HepG2 (cell line): Measurements from ENCODE around the gene TTC8. TPM values are rescaled to one million over a fixed set of nuclear protein-coding genes. Genes with fewer than 3 reads are reported as not detected.
A peak's percentile ranks its signal among the peaks of the same experiment; 100 is the strongest.

Source experiments
- CEBPB ChIP-seq: IDR thresholded peaks from 2 replicates; pipeline ENCODE4 v1.6.1; 2011; ENCODE audit warnings: low read depth, low read length, improper control_type of control experiment, borderline replicate concordance
- CERS6 ChIP-seq: sonication (generic); formaldehyde crosslinking; IDR thresholded peaks from 2 replicates; pipeline ENCODE4 v1.5.0; 2020; ENCODE audit warnings: missing genetic modification reagents
- FIP1L1 ChIP-seq: fragments of 200-400 bp; formaldehyde crosslinking; IDR thresholded peaks from 2 replicates; pipeline ENCODE4 v1.6.1; 2018; ENCODE audit warnings: low read depth, mild to moderate bottlenecking, low read length, moderate library complexity, borderline replicate concordance; ENCODE audit not compliant: insufficient read depth
- GRHL1 ChIP-seq: sonication (generic); formaldehyde crosslinking; conservative IDR thresholded peaks from 2 replicates; pipeline ENCODE4 v1.8.0; 2022; ENCODE audit warnings: missing genetic modification reagents
- HNF1A ChIP-seq, 2 experiments: sonication (generic) in 1 of 2; formaldehyde crosslinking in 1 of 2; IDR thresholded peaks; 2 replicates each; pipeline versions ENCODE4 v1.4.0 to v1.6.1; 2016 to 2020; ENCODE audit warnings: borderline replicate concordance in 1 of 2, low read depth in 1 of 2, mild to moderate bottlenecking in 1 of 2, missing genetic modification reagents in 1 of 2
- HOXA7 ChIP-seq: sonication (generic); formaldehyde crosslinking; IDR thresholded peaks from 2 replicates; pipeline ENCODE4 v1.8.1; 2022; ENCODE audit warnings: mild to moderate bottlenecking, missing genetic modification reagents, moderate library complexity
- IKZF5 ChIP-seq: IDR thresholded peaks from 2 replicates; pipeline ENCODE4 v1.6.1; 2018; ENCODE audit warnings: missing genetic modification reagents, mild to moderate bottlenecking, missing compliant biosample characterization
- LBX2 ChIP-seq: sonication (generic); formaldehyde crosslinking; IDR thresholded peaks from 2 replicates; pipeline ENCODE4 v1.5.0; 2020; ENCODE audit warnings: missing genetic modification reagents, mild to moderate bottlenecking, borderline replicate concordance
- NCOA2 ChIP-seq: sonication (generic); formaldehyde crosslinking; IDR thresholded peaks from 2 replicates; pipeline ENCODE4 v1.8.0; 2022; ENCODE audit warnings: inconsistent platforms
- THAP8 ChIP-seq: sonication (generic); formaldehyde crosslinking; IDR thresholded peaks from 2 replicates; pipeline ENCODE4 v1.5.1; 2020; ENCODE audit warnings: missing genetic modification reagents, mild to moderate bottlenecking, borderline replicate concordance
- ZNF543 ChIP-seq: sonication (generic); formaldehyde crosslinking; IDR thresholded peaks from 2 replicates; pipeline ENCODE4 v1.4.0; 2020; ENCODE audit warnings: mild to moderate bottlenecking, missing genetic modification reagents
- ZNF644 ChIP-seq: IDR thresholded peaks from 2 replicates; pipeline ENCODE4 v1.6.1; 2016; ENCODE audit warnings: low read depth
- ZNF800 ChIP-seq: sonication (generic); formaldehyde crosslinking; IDR thresholded peaks from 2 replicates; pipeline ENCODE4 v1.4.0; 2020; ENCODE audit warnings: missing genetic modification reagents
- ZSCAN25 ChIP-seq: sonication (generic); formaldehyde crosslinking; IDR thresholded peaks from 2 replicates; pipeline ENCODE4 v1.8.0; 2022; ENCODE audit warnings: mild to moderate bottlenecking, missing genetic modification reagents
- ZSCAN29 ChIP-seq: sonication (generic); formaldehyde crosslinking; conservative IDR thresholded peaks from 2 replicates; pipeline ENCODE4 v1.4.0; 2020; ENCODE audit warnings: mild to moderate bottlenecking, missing genetic modification reagents
- polyA plus RNA-seq, 8 experiments: library from polyadenylated mRNA; depleted of rRNA in 3 of 8; stranded (reverse) in 7 of 8; unstranded in 1 of 8; fragments of >200 nt; fragmentation: Illumina TruSeq in 4 of 8; extraction: Trizol in 4 of 8; gene quantifications; 2 replicates each; pipeline versions ENCODE4 v1.2.1 to v1.2.3, GENCODE V29; 2011 to 2016; ENCODE audit warnings: low read depth in 4 of 8, missing spikeins in 1 of 8, mixed read lengths in 1 of 8; ENCODE audit not compliant: insufficient read depth in 1 of 8
- total RNA-seq, 5 experiments: library from RNA; depleted of rRNA; stranded (reverse); fragments of >200 nt; fragmentation: Illumina TruSeq; extraction: Trizol; gene quantifications; 2 replicates each; pipeline ENCODE4 v1.2.3, GENCODE V29; 2016; ENCODE audit warnings: low read depth in 1 of 5

TTC8 gene
- total and polyA plus RNA-seq, 2 of the 13 experiments (the other 11 are each of a cell fraction or from before 2014, with no cell fraction given): 13.8 to 15.2 TPM

GRCh38 chr14:88824314-88825077 is at the start of gene TTC8 (continued):
- TF ChIP-seq GRHL1 (no peak), ZNF644 (CRISPR knock-in tag) (no peak), CEBPB (no peak), FIP1L1 (no peak), ZNF543 (CRISPR knock-in tag) (0 out of 2 replicates have a peak, but pooled peaks have one; percentile 73), ZNF800 (CRISPR knock-in tag) (no peak), LBX2 (CRISPR knock-in tag) (peak; percentile 93; the same call in 1 of the 2 replicates), IKZF5 (CRISPR knock-in tag) (peak; percentile 37; the same call in 1 of the 2 replicates), THAP8 (no peak), ZSCAN25 (0 out of 2 replicates have a peak, but pooled peaks have one; percentile 31), CERS6 (CRISPR knock-in tag) (no peak), ZSCAN29 (CRISPR knock-in tag) (no peak), NCOA2 (CRISPR knock-in tag) (0 out of 2 replicates have a peak, but pooled peaks have one; percentile 13), HNF1A (IDR thresholded peaks at IDR 0.05; ENCODE audit: low read depth) (no peak), HNF1A (CRISPR knock-in tag; IDR thresholded peaks at IDR 0.05; ENCODE audit: borderline replicate concordance) (no peak; the same call in none of the 2 replicates), HOXA7 (CRISPR knock-in tag) (no peak)
